Gastroesophageal sphincter (tissue), 3 donors: ENCODE data around the gene C17orf58.
"Not testable (repeated sequence)": the region's sequence is repeated elsewhere in the genome, so short reads cannot be mapped to it uniquely, and the experiment has no call there.

Experiments used
- EP300 ChIP-seq: sonication (generic); formaldehyde crosslinking; IDR thresholded peaks from one replicate; pipeline ENCODE4 v1.6.1; 2017; ENCODE audit warnings: antibody characterized with exemption, mild to moderate bottlenecking
- POLR2AphosphoS5 ChIP-seq: sonication (generic); formaldehyde crosslinking; IDR thresholded peaks from one replicate; pipeline ENCODE4 v1.6.1; 2017; ENCODE audit warnings: antibody characterized with exemption
- TF ChIP-seq, protein P1 (sequence below), 4 experiments: fragments of 200-600 bp in 2 of 4; fragments of 450-650 bp in 2 of 4; sonication (generic) in 1 of 4; IDR thresholded peaks; one replicate each; pipeline ENCODE4 v1.5.1; 2017 to 2019; ENCODE audit warnings: antibody characterized with exemption in 4 of 4, mild to moderate bottlenecking in 2 of 4, moderate library complexity in 2 of 4

DNA sequence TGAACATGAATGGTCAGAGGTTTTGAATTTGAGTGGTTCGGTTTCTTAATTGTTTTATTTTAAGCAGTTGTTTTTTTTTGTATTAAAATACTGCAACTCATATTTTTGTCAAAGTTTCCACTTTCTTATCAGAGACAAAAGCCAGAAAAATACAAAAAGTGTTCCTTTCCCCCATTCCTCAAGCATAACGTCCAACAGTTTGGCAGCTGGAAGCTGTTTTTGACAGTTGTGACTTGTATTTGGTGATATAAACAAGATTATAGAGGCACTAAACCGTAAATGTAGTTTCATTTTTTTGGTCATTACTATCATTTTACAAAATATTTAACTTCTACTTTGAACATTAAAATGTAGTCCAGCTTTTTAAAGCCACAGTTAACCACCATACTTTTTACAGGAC is 36.0 kb downstream of the C17orf58 start:
- TF ChIP-seq, protein P1, sequence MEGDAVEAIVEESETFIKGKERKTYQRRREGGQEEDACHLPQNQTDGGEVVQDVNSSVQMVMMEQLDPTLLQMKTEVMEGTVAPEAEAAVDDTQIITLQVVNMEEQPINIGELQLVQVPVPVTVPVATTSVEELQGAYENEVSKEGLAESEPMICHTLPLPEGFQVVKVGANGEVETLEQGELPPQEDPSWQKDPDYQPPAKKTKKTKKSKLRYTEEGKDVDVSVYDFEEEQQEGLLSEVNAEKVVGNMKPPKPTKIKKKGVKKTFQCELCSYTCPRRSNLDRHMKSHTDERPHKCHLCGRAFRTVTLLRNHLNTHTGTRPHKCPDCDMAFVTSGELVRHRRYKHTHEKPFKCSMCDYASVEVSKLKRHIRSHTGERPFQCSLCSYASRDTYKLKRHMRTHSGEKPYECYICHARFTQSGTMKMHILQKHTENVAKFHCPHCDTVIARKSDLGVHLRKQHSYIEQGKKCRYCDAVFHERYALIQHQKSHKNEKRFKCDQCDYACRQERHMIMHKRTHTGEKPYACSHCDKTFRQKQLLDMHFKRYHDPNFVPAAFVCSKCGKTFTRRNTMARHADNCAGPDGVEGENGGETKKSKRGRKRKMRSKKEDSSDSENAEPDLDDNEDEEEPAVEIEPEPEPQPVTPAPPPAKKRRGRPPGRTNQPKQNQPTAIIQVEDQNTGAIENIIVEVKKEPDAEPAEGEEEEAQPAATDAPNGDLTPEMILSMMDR (IDR thresholded peaks at IDR 0.05) = not testable (repeated sequence)
- not testable (repeated sequence) for TF ChIP-seq EP300, POLR2AphosphoS5
